COLO668 (cell line): Measurements from ENCODE around the gene MAPKAPK2.
A peak's percentile ranks its signal among the peaks of the same experiment; 100 is the strongest.

ENCODE experiments used
- DNase-seq: peaks from one replicate; lab custom pipeline; 2025; ENCODE audit not compliant: unreplicated experiment; lab: John Stamatoyannopoulos, UW

The MAPKAPK2 gene

DNA sequence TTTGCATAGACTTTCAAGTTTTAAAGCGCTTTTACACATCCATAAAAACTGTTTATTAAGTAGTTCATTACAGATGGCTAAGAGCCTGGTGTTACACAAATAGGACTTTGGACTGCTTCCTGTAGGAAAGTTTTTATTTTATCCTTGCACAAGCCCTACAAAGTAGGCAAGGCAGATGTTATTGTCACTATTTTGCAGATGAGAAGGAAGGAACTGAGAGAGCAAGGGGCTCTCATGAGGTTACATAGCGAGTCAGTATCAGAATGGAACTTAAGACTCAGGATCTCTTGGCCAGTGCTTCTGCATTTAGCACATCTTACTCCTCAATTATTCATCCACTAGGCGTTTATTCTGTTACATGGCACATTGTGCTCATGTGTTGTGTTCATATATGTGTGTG is 2.6 kb upstream of the MAPKAPK2 start:
- no peak for DNase-seq

DNA sequence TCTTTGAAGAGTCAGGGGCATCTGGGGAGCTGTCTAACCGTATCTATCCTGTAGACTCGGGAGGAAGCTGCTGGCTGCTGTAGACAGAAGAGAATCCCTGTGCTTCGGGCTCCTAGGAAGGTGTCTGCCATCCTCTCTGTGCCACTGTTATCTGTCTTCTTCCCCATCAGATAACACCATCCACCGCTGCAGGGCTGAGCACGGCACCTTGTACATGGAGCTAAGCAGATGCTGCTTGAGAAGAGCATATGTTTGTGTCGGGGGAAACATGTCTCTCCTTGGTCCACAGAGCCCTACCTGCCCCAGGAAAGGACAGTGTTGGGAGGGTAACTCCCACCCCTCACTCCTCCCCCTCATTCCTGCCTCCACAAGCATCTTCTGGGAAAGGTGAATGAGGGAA is 1.4 kb upstream of the MAPKAPK2 start:
- DNase-seq = no peak

DNA sequence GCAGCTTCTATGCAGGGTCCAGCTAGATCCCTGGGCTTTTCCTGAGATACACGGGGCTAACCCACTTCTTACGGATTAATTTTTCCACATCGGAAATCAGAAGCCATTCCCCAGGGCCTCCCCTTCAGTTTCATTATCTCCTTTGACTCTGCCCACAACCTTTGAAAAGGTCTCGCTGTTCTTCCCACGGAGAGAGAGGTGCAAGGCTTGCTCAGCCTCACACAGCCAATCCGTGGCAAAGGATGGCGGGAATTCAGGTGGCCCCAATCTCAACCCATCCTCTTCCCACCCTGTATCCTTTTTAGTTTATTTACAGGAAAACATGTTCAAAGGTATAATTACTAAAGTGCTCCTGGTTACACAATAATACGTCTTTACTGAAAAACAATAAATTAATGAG is 702 bp upstream of the MAPKAPK2 start:
- DNase-seq = no peak

DNA sequence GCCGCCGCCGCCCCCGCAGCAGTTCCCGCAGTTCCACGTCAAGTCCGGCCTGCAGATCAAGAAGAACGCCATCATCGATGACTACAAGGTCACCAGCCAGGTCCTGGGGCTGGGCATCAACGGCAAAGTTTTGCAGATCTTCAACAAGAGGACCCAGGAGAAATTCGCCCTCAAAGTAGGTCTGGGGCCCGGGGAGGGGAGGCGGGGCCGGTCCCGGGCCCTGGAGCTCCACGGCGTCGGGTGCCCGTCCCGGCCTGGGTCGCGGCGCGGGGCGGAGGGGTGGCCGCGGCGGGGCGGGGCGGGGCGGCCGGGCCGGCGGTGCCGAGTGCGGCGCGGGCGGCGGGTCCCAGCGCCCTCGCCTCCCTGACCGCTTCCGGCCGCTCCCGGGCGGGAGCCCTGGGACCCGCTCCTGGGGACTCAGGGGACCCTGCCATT is 646 bp downstream of the MAPKAPK2 start:
- DNase-seq = peak; percentile 70

DNA sequence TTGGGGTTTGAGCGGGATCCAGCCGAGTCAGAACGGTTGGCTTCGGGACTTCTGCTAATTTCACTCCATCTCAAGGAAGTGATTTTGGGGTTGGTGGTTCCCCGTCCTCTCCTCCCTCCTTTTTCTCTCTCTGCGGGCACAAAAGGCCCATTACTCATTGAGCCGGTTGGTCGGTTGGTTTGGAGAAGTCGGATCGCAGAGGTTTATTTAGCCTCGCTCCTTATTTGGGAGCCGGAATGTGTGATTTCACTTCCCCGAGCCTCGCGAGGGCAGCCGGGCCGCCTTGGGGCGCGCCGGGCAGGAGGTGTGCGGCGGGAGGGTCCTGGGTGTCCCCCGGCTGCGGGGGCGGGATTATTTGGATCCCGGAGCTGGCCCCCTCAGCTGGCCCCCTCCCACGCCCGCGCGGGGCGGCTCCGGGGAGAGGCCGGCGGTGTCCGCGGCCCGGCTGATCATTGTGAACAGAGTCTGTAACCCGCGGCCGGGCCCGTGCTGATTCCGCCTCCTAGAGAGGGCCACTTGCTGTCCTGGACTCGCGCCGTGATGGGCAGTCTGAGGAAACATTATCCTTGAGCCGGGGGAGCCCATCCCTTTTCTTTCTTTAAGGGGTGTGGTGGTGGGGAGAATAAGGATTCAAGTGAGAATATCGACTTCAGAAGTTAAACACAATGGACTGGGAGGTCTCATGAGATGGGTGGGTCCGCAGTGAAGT is 1.2 kb downstream of the MAPKAPK2 start:
- DNase-seq = peak; percentile 69

DNA sequence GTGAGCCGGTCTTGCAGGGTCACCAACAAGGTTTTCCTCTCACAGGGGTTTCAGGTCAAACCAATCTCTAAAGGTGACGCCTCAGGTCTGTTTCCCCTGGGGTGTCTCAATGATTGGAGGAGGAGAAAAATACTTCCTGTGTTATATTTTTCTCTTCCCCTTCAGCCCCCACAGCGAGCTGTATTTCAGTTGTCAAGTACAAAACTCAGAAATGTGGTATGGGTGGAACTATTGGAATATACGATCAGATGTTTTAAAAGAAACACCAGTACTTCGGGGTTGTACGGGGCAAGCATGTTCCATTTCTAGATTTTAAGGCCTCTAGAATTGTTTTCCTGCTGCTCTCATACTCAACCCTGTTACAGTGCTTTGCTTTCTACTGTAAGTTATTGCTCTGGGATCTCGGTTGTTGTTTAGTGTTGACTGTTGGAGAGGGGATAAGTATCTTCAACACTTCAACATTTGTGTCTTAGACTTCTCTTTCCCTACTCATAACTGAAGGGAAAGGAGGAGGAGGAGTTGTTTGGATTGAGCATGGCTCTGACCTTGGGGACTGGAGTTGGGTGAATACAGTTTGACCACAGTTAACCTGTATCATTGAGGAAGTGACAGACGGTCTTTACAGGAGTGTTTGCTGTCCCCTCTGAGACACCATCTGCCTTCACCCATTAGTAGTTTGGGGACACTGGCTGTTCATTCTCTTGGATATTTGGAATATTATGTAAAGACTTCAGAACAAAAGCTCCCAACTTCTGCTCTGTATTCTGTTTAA is 2.0 kb downstream of the MAPKAPK2 start:
- no peak for DNase-seq

DNA sequence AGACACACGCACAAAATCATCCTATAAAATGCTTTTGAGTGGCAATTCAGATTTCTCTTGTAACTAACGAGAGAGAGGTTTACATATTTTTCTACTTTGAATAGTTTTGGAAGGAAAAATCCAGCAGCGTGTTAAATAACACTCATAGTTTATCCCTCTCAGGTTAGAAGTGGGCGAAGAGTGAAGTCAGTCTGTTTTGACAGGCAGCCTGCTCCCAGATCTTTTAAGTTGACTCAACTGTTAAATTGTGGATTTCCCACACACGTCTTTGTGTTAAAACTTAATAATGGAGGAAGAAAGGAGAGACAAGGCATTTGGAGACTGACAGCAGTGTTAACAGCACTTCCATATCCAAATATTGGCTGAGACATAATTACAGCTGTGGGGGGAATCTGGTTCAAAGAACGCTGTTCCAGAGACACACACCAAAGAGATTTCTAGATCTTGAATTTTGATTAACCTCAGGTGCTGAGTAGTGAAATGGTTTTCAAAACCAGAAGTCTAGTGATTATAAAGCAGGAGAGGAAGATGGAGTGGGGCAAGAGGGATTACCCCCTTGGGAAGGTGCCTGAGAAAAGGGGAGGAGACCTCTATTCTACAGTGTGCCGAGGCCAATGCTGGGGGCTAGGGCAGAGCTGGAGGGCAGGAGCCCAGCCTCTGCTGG is 2.7 kb downstream of the MAPKAPK2 start:
- no peak for DNase-seq

DNA sequence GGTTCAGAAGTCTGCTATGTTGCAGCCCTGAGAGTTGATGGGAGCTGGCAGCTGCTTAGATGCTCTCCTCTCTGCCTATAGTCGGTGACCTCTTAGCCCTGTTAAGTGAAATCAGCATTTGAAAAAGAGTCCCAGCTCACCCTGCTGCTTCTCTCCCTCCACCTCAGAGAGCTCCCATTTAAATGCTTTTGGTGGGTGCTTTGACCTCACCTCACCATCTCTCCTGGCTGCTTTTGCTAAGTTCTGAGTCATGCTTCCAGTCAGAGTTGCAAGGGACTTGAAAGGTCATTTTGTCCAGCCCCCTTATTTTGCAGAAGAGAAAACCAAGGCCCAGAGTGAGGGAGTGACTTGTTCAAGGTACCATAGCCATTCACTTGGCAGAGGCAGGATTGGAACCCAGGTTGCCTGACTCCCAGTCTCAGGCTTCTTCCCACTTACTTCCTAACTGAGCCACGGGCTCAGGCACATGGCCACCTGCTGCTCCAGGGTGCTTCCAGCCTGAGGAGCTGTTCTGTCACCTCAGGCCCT is 3.3 kb downstream of the MAPKAPK2 start:
- no peak for DNase-seq

DNA sequence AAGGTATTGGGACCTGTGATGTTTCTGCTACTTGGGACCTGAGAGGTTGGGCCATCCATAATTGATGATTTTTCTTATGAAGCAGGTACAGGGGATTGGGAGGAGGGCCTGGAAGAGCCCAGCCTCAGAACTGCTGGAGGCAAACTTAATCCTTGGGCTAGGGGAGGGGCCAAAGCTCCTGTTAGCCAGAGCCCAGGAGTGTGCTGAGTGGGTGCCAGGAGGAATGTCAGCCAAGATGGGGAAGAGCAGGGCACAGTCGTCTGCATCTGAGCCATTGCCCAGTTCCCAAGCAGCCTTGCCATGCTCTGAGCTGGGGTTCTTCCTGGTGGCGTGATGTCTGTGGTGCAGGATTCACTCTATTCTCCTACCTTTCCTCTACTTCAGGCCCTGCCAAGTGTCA is 5.8 kb downstream of the MAPKAPK2 start:
- DNase-seq = no peak

DNA sequence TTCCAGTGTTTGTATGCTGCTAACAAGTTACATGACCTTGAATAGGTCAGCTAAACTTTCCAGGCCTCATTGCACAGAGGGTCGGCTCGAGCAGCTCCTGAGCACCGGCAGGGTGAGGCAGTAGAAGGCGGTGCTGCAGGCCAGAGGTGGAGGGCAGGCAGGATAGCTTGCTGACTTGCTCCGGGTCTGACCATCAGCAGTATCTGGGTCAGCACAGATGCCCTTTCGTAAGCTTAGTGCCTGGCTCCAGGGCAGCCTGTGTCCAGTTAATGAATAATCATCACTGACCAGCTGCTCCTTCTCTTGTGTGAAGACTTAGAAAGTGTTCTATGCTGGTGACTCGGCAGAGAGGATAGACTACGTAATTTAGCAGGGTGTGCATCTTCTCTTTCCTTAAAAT is 6.9 kb downstream of the MAPKAPK2 start:
- DNase-seq = no peak

DNA sequence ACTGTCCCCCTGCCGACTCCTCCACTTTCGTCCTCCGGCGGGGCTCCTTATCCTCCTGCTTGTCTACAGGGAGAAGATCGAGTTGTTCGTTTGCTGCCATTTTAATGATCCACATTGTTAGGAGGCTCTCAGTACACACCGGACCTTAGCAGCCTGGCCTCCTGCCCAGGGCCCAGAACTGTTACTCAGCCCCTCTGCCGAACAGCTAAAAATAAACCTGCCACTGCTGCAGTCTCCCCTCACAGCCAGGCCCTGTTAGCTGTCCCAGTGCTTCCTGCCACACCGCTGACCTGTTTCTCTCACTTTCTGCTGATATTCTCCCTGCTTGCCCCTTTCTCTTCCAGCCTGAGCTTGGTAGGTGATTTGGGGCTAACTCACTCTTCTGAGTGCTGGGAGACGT is 8.3 kb downstream of the MAPKAPK2 start:
- DNase-seq = no peak

DNA sequence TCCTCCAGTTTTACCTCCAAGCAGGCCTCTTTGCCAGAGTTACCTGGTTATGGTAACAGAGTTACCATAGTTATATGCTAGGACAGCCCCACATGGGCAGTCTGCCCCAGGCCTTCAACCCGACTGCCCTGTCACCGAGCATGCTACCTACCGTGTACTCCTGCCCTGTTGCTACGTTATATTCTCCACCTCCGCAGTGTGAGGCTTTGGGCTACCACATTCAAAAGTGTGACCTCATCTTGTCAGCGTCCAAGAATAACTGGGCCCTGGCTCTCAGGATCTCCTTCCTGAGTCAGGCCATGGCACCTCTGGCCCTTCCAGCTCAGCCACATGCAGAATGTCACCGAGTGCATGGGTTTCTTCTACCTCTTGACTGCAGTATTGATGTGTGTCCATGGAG is 8.9 kb downstream of the MAPKAPK2 start:
- no peak for DNase-seq

DNA sequence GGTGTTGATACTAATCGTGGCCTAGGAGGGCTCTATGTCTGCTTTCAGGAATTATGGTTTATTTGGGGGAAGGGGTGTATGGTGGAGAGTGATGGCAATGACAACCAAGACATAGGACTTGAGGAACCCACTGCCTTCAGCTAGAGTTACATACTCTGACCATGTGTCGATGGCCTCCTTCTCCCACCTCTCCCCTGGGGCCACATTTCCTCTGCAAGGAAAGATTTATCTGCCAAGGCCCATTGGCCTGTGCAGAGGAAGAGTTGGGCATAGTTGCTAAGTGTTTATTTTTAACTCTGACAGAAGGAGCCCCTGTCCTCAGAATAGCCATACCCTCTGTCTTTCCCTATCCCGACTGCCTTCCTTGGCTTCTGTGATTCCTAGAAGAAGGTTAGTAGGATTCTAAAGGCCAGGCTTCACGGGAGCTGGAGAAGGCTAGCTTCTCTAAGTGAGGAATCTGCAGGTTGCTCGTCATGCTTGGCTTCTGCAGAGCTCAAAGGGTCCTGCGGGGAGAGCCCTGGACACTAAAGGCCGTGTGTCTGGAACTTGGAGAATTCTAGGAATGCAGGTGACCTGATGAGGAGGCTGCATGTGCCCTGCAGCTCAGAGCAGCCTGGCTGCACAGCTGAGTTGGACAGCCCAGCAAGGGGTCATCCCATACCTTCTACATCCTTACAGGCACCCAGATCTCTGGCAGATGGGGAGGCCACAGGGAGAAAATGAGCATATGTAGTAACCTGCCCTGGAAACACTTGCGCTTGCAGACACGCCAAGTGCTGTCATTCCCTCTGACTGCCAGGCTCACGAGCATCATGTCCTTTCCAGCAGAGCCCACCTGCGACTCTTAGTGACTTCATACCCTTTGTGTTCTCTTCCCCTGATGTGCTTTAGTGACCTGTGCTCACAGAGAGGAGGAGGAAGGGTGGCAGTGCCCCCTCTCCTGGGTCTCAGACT is 9.7 kb downstream of the MAPKAPK2 start:
- DNase-seq = no peak

DNA sequence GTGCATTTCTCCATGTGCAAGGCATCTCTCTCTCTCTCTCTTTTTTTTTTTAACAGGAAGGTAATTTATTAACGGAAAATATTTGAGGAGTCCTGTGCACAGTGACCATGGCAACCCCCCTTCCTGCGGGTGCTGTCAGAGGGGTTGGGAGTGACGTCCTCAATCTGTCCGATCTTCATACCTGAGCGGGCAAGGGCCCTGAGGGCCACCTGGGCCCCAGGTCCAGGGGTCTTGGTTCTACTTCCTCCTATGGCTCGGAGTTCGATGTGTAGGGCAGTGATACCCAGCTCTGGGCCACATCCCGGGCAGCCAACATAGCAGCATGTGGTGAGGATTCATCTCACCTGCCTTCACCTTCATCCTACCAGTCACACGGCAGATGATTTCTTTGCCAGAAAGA is 11.0 kb downstream of the MAPKAPK2 start:
- no peak for DNase-seq

DNA sequence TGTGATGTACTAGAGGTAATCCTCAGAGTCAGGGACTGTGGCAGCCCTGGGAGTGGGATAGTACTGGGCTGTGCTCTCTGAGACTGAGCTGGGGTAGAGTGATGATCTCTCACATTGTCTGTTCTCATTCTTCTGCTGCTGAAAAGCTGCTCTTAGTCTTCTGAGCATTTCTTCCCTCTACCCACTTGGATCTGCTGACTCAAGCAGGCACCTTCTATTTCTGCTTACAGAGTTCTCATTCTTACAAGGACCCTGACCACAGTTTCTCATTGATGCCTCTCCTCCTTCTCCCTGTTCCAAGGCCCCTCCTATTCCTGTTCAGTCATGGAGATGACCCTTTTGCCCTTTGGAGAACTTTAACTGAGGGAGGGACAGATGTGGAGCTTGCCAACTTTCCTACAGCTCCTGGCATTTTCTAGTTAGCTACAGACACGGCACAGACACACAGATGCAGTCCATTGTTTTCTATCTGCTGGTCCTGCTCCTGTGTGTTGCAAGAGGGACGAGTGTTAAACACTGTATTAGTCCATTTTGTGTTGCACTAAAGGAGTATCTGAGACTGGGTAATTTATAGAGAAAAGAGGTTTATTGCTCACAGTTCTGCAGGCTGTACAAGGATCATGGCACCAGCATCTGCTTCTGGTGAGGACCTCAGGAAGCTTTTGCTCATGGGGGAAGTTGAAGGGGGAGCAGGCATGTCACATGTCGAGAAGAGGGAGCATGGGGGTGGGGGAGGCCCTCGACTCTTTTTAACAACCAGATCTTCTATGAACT is 12.3 kb downstream of the MAPKAPK2 start:
- no peak for DNase-seq

DNA sequence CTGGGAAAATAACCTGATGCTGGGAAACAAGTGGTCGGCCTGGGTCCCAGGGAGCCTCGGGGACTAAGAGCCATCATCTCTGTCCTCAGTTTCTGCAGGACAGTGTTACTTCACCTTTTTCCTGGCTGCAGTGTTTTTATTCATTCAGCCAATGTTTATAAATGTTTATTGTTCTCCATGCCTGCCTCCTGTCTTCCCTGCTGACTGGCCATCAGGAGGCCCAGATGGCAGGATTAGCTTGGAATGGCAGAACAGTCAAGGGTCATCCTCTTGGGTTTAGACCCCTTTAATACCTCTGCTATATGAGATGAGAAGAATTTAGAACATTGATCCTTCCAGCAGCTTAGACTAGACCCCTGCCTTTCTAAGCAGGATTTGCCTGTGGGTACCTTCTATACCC is 13.3 kb downstream of the MAPKAPK2 start:
- DNase-seq = no peak

DNA sequence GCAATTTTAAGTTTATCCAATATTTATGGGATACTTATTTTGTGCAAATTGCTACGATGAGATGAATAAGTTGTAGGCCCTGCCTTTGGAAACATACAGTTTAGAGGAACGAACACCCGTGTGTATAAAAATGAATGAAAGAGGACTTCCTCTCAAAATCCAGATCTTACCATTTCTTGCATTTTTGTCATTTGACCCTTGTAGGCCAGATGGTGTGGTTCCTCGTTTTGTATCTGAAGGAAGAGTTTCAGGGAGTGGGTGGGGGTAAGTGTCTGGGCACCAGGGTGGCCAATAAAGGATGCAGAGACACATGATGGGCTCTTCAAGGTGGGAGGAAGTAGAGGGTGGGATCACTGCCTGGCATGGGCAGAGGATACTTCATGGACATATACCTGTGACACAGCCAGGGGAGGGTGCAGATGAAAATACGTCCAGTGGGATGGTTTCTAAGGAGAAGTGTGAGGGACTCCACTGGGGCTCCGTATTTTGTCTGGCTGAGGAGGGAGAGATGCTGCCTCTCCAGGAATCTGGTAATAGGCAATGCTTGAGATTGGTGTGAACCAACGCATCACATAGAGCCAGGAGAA is 14.4 kb downstream of the MAPKAPK2 start:
- DNase-seq = no peak

DNA sequence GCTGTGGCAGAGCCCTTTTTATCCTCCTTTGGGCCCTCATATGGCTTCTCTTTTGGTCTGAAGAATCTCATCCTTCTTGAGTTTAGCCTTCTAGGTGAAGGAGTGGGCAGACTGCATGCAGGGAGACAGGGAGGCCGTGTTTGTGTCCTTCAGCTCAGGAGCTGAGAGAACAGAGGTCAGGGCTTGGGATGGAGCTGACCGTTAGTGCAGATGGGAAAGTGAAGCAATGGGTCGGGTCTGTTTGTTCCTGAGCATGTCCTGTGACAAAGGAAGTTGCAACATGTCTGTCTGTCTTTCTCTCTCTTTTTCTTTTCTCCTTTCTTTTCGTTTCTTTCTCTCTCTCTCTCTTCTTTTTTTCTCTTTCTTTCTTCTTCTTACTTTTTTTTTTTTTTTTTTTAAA is 14.9 kb downstream of the MAPKAPK2 start:
- DNase-seq = no peak

DNA sequence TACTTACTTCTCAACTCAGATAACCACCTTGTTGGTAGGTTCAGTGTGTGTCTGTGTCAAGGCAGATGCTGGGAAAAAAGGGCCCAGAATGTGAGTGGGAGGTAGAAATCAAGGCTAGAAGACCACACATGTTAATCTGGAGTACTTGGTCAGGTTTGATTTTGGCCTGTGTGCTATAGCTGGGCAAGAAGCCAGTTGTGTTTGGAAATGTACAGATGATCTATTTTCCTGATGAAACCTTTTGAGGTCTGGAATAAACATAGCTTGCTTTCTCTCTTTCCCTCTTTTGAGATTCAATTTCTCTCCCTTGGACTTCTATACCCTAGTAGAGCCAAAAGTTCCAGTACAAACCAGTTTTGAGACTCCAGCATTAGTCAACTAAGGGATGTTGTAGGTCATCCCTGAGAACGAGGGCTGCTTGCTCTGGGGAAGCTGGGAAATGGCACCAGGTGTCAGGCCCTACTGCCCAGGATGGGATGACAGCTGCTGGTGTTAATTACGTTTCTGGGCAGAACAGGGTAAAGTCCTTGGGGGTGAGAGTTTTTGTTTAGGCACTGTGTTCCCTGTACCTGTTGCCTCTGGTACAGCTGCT is 15.8 kb downstream of the MAPKAPK2 start:
- DNase-seq = peak; percentile 90
